Osteoblast (primary cell): ENCODE results near the gene COPS6. TPM values are rescaled to one million over a fixed set of nuclear protein-coding genes. Genes with fewer than 3 reads are reported as not detected.

ENCODE experiments used
- DNase-seq: peaks from one replicate; pipeline ENCODE4 v3.0.0; 2011; ENCODE audit warnings: low spot score, mixed read lengths; ENCODE audit not compliant: insufficient read length; ENCODE audit errors: missing footprints
- H2AFZ ChIP-seq: 2 replicates; pipeline ENCODE4 v1.6.0; 2011; ENCODE audit warnings: mild to moderate bottlenecking, low read length
- H3K27ac ChIP-seq: 2 replicates; pipeline ENCODE4 v1.5.1; 2011; ENCODE audit warnings: mild to moderate bottlenecking, low read depth, low read length, moderate library complexity
- H3K27me3 ChIP-seq: 2 replicates; pipeline ENCODE4 v1.6.0; 2012; ENCODE audit warnings: mild to moderate bottlenecking, control low read depth, inconsistent platforms, low read length, moderate library complexity; ENCODE audit not compliant: insufficient read depth
- H3K36me3 ChIP-seq: 2 replicates; pipeline ENCODE4 v1.5.1; 2011; ENCODE audit warnings: mild to moderate bottlenecking, low read length, control low read depth, moderate library complexity; ENCODE audit not compliant: insufficient read depth
- H3K4me1 ChIP-seq: 2 replicates; pipeline ENCODE4 v1.5.1; 2011; ENCODE audit warnings: mild to moderate bottlenecking, low read length, control low read depth, moderate library complexity; ENCODE audit not compliant: insufficient read depth
- H3K4me2 ChIP-seq: 2 replicates; pipeline ENCODE4 v1.6.0; 2011; ENCODE audit warnings: mild to moderate bottlenecking, low read length; ENCODE audit not compliant: insufficient read depth
- H3K4me3 ChIP-seq: fragments of 200-600 bp; sonication (generic); 3 replicates; pipeline ENCODE4 v1.5.1; 2012; ENCODE audit warnings: mild to moderate bottlenecking, low read length, inconsistent platforms; ENCODE audit not compliant: insufficient read depth
- H3K79me2 ChIP-seq: 2 replicates; pipeline ENCODE4 v1.6.0; 2012; ENCODE audit warnings: mild to moderate bottlenecking, low read length, control low read depth, inconsistent platforms; ENCODE audit not compliant: insufficient read depth
- H3K9me3 ChIP-seq: 2 replicates; pipeline ENCODE4 v1.5.1; 2011; ENCODE audit warnings: low read depth, low read length, control low read depth
- H4K20me1 ChIP-seq: 2 replicates; pipeline ENCODE4 v1.6.0; 2012; ENCODE audit warnings: mild to moderate bottlenecking, low read length, control low read depth; ENCODE audit not compliant: insufficient read depth
- CTCF ChIP-seq: IDR thresholded peaks from 2 replicates; pipeline ENCODE4 v1.5.1; 2011; ENCODE audit warnings: mild to moderate bottlenecking, low read depth, low read length, moderate library complexity; ENCODE audit errors: extremely low read depth
- total RNA-seq: library from RNA; depleted of rRNA; stranded (reverse); fragments of >200 nt; gene quantifications from 2 replicates; pipeline ENCODE4 v1.2.3, GENCODE V29; 2012

Gene COPS6
- total RNA-seq, 1 donor, result 45.6 TPM

GRCh38 chr7:100124301-100125230, 35.8 kb downstream of the COPS6 start:
- peak; percentile 77 for DNase-seq
- Histone ChIP-seq H3K4me1 (peaks cover 19% of the 10 kb centered on the region), H4K20me1 (no peaks in the 10 kb centered on the region), H3K4me2 (no peak overlapping the region), H3K27me3 (no peaks in the 10 kb centered on the region), H3K79me2 (peaks cover 16% of the 10 kb centered on the region), H3K4me3 (no peak overlapping the region), H3K36me3 (peaks cover 14% of the 10 kb centered on the region), H3K9me3 (no peaks in the 10 kb centered on the region), H2AFZ (no peak overlapping the region), H3K27ac (no peak overlapping the region)
- TF ChIP-seq CTCF, result no peak

- no peaks in the 10 kb centered on the region for H3K9me3 ChIP-seq
- H4K20me1 ChIP-seq, result no peaks in the 10 kb centered on the region
- no peak for TF ChIP-seq CTCF
- peak overlapping the region; percentile 98 for H3K4me3 ChIP-seq
- H3K27me3 ChIP-seq, result no peaks in the 10 kb centered on the region
- peak overlapping the region; percentile 92 for H3K27ac ChIP-seq
- peaks cover 14% of the 10 kb centered on the region for H3K36me3 ChIP-seq
- DNase-seq, result no peak
- H3K4me2 ChIP-seq, result peak overlapping the region; percentile 98
- H3K79me2 ChIP-seq, result peaks cover 8% of the 10 kb centered on the region
- peak overlapping the region; percentile 98 for H2AFZ ChIP-seq
- peaks cover 7% of the 10 kb centered on the region for H3K4me1 ChIP-seq
These were observed 37.6 kb downstream of the COPS6 start for GRCh38 chr7:100126239-100126930.

GRCh38 chr7:100126931-100127865, 38.4 kb downstream of the COPS6 start, which contains the start of gene MBLAC1:
Gene MBLAC1 (plus strand): TSS chr7:100126967. CDS start chr7:100127396, 429 bp downstream.
- peak within 1 kb of the TSS; percentile 98 for H2AFZ ChIP-seq

More at GRCh38 chr7:100126931-100127865, 38.4 kb downstream of the COPS6 start, which contains the start of gene MBLAC1:
- Histone ChIP-seq H3K27ac (peak within 1 kb of the TSS; percentile 92), H3K27me3 (no peaks in the 10 kb centered on the region), H3K9me3 (no peaks in the 10 kb centered on the region), H3K79me2 (peaks cover 8% of the 10 kb centered on the region), H3K4me2 (peak within 1 kb of the TSS; percentile 98), H3K36me3 (peaks cover 14% of the 10 kb centered on the region), H3K4me3 (peak within 1 kb of the TSS; percentile 98), H3K4me1 (peaks cover 7% of the 10 kb centered on the region), H4K20me1 (no peaks in the 10 kb centered on the region)
- DNase-seq, result peak; percentile 98
- TF ChIP-seq CTCF, result no peak
